ENCODE data around the gene EXOC6.

- TF ChIP-seq GATA2 (IDR thresholded peaks at IDR 0.05; ENCODE audit: low read depth, low read length), result no peak
- TF ChIP-seq GATA3 (IDR thresholded peaks at IDR 0.05; ENCODE audit: low read depth, low read length), result no peak
These were observed 37.3 kb upstream of the EXOC6 start for GRCh38 chr10:92810934-92811532.
